Ishikawa (cell line): Measurements from ENCODE around the gene C11orf98.

Source experiments
- CEBPB ChIP-seq: IDR thresholded peaks from 2 replicates; pipeline ENCODE4 v1.6.1; 2012
- CREB1 ChIP-seq: IDR thresholded peaks from 2 replicates; pipeline ENCODE4 v1.6.1; 2012; ENCODE audit warnings: low read depth
- EGR1 ChIP-seq: IDR thresholded peaks from 2 replicates; pipeline ENCODE4 v1.6.1; 2012
- EP300 ChIP-seq: IDR thresholded peaks from 2 replicates; pipeline ENCODE4 v1.6.1; 2012; ENCODE audit warnings: borderline replicate concordance
- FOXM1 ChIP-seq: IDR thresholded peaks from 2 replicates; pipeline ENCODE4 v1.6.1; 2012; ENCODE audit warnings: low read depth, borderline replicate concordance
- MAX ChIP-seq: IDR thresholded peaks from 2 replicates; pipeline ENCODE4 v1.6.1; 2012
- NFIC ChIP-seq: IDR thresholded peaks from 2 replicates; pipeline ENCODE4 v1.6.1; 2012
- RAD21 ChIP-seq: IDR thresholded peaks from 2 replicates; pipeline ENCODE4 v1.6.1; 2012; ENCODE audit warnings: low read depth
- REST ChIP-seq: IDR thresholded peaks from 2 replicates; pipeline ENCODE4 v1.6.1; 2012; ENCODE audit warnings: low read depth, mild to moderate bottlenecking
- TAF1 ChIP-seq: IDR thresholded peaks from 2 replicates; pipeline ENCODE4 v1.6.1; 2012; ENCODE audit warnings: low read depth, mild to moderate bottlenecking
- TCF12 ChIP-seq: IDR thresholded peaks from 2 replicates; pipeline ENCODE4 v1.6.1; 2012; ENCODE audit warnings: low read depth
- TEAD4 ChIP-seq: IDR thresholded peaks from 2 replicates; pipeline ENCODE4 v1.6.1; 2012
- USF1 ChIP-seq: IDR thresholded peaks from 2 replicates; pipeline ENCODE4 v1.6.1; 2012
- YY1 ChIP-seq: IDR thresholded peaks from 2 replicates; pipeline ENCODE4 v1.6.1; 2012; ENCODE audit warnings: low read depth
- ZBTB7A ChIP-seq: IDR thresholded peaks from 2 replicates; pipeline ENCODE4 v1.6.1; 2012; ENCODE audit warnings: low read depth

C11orf98 gene

GRCh38 chr11:62671608-62672389 lies 6.8 kb upstream of the C11orf98 start, which contains the start of the genes LBHD1 and UQCC3:
TSS of gene LBHD1 (minus strand) at chr11:62672267. CDS start at chr11:62670031, 2,236 bp downstream.
TSS of gene UQCC3 (plus strand) at chr11:62671673. CDS start at chr11:62671746, 73 bp downstream.
- no peak; the same call in 1 of the 2 replicates for TF ChIP-seq EP300
- TF ChIP-seq CEBPB: no peak
- TF ChIP-seq USF1: no peak
- peak; percentile 67 for TF ChIP-seq MAX
- peak; percentile 60; the same call in 1 of the 2 replicates for TF ChIP-seq TCF12
- TF ChIP-seq REST: no peak
- peak; percentile 2; the same call in 1 of the 2 replicates for TF ChIP-seq NFIC
- TF ChIP-seq EGR1: 0 out of 2 replicates have a peak, but pooled peaks have one; percentile 9
- TF ChIP-seq TAF1: peak; percentile 94
- TF ChIP-seq CREB1: 0 out of 2 replicates have a peak, but pooled peaks have one; percentile 14
- peak; percentile 80 for TF ChIP-seq YY1
- peak; percentile 48; the same call in 1 of the 2 replicates for TF ChIP-seq ZBTB7A
- peak; percentile 31; the same call in 1 of the 2 replicates for TF ChIP-seq FOXM1
- no peak for TF ChIP-seq TEAD4
- TF ChIP-seq RAD21: no peak

GRCh38 chr11:62671236-62671607 lies 6.2 kb upstream of the C11orf98 start:
- TF ChIP-seq CEBPB (no peak), MAX (no peak), ZBTB7A (no peak), USF1 (no peak), REST (no peak)

GRCh38 chr11:62669420-62670161 lies 4.6 kb upstream of the C11orf98 start:
- TF ChIP-seq EGR1 (no peak), FOXM1 (no peak), TEAD4 (no peak), CREB1 (no peak), USF1 (no peak), RAD21 (no peak), CEBPB (no peak), EP300 (no peak), YY1 (no peak), ZBTB7A (no peak), NFIC (no peak), MAX (no peak)

- no peak for TF ChIP-seq TAF1
- no peak for TF ChIP-seq NFIC
- TF ChIP-seq REST: no peak
- TF ChIP-seq MAX: no peak
- TF ChIP-seq USF1: no peak
- no peak for TF ChIP-seq TCF12
- no peak for TF ChIP-seq FOXM1
- no peak for TF ChIP-seq CREB1
- no peak for TF ChIP-seq TEAD4
- no peak for TF ChIP-seq YY1
- TF ChIP-seq EP300: no peak
- no peak for TF ChIP-seq ZBTB7A
- TF ChIP-seq EGR1: no peak
- no peak for TF ChIP-seq CEBPB
- TF ChIP-seq RAD21: no peak
These were observed 2.5 kb upstream of the C11orf98 start for GRCh38 chr11:62667460-62667859.
